ENCODE data around the gene HOXC6. TPM values are rescaled to one million over a fixed set of nuclear protein-coding genes. Genes with fewer than 3 reads are reported as not detected.

The HOXC6 gene
- total RNA-seq, 2 donors from 2014 or later: 0.15 TPM; not detected in 1

DNA sequence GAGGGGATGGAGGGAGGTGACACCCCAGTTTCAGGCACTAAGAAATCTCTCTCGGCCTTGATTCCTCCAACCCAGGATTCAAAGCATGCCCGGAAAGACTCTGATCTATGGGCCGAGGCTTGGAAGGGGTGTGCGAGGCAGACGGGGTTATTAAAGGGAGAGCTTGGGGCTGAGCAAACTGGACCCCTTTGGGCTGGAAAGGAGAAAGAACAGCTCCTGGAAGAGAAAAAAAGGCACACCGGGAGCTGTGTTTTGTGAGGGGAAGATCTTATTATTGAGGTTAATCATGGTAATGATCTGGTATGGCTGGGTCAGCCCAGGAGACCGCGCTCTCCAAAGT is 19.7 kb downstream of the HOXC6 start:
- H3K27me3 ChIP-seq: peaks cover 83% of the 10 kb centered on the region
- intact Hi-C loops (cut with DNase I): no loop called here
- no peak overlapping the region for H3K27ac ChIP-seq
- no peaks in the 10 kb centered on the region for H3K4me1 ChIP-seq
- H3K9ac ChIP-seq (ENCODE audit: low read depth in 2 of 2, low read length in 2 of 2): no peak overlapping the region
- H3K36me3 ChIP-seq: no peaks in the 10 kb centered on the region
- H3K4me3 ChIP-seq: no peak overlapping the region
- DNase-seq: no peak
- TF ChIP-seq, protein P1, sequence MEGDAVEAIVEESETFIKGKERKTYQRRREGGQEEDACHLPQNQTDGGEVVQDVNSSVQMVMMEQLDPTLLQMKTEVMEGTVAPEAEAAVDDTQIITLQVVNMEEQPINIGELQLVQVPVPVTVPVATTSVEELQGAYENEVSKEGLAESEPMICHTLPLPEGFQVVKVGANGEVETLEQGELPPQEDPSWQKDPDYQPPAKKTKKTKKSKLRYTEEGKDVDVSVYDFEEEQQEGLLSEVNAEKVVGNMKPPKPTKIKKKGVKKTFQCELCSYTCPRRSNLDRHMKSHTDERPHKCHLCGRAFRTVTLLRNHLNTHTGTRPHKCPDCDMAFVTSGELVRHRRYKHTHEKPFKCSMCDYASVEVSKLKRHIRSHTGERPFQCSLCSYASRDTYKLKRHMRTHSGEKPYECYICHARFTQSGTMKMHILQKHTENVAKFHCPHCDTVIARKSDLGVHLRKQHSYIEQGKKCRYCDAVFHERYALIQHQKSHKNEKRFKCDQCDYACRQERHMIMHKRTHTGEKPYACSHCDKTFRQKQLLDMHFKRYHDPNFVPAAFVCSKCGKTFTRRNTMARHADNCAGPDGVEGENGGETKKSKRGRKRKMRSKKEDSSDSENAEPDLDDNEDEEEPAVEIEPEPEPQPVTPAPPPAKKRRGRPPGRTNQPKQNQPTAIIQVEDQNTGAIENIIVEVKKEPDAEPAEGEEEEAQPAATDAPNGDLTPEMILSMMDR (IDR thresholded peaks at IDR 0.05): no peak
- H3K9me3 ChIP-seq: no peaks in the 10 kb centered on the region

DNA sequence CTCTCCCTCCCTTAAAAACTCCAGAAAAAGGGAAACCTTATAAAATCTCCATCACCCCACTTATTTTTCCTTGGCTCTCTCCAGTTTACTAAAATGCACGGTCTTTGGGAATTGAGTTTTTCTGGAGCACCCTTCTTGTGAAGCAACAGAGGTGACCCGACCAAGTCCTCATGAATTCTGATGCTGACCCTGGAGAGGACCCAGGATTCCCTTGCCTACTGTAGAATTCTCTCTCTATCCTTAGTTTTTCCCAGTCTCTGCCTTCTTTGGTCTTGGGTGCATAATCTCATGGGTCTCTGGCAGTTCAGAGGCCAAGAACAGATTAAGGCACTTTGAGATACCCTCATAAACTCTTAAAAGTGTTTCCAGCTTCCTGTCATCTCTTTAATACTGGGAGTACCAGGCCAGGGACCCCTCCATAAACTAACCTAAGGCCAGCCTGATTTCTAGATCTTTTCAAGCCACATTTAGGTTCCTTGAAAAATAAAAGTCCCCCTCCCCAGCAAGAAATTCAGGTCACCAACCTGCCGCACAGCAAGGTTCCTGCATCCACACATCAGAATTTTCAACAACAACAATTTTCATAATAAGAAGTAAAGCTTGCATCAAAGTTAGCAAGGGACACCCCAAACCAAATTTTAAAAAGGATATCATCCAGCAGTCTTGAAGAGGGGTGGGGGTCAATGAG is 20.3 kb downstream of the HOXC6 start:
- Histone ChIP-seq H3K36me3 (no peaks in the 10 kb centered on the region), H3K9me3 (no peaks in the 10 kb centered on the region), H3K9ac (ENCODE audit: low read depth in 2 of 2, low read length in 2 of 2) (no peak overlapping the region), H3K27ac (no peak overlapping the region), H3K4me1 (no peaks in the 10 kb centered on the region), H3K27me3 (peaks cover 89% of the 10 kb centered on the region), H3K4me3 (no peak overlapping the region)
- no peak for DNase-seq
- TF ChIP-seq, protein P1 (IDR thresholded peaks at IDR 0.05): no peak
- intact Hi-C loops (cut with DNase I): no loop called here

DNA sequence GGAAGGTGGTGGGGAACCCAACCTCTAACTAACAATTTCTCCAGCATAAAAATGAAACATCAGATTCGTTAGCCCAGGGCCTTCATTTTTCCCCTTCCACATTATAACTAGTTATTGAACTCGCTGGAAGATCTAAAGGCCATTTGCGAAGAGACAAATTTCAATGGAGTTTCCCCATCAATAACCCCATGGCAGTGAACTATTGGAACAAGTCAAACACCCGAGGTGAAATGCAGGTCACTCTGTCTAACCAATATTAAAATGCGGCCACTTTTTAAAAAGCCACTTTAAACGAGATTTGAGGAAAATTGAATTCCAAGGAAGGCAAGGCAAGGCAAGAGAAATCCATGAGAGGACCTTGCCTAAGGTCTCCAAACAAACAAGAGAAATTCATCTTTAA is 20.9 kb downstream of the HOXC6 start:
- Histone ChIP-seq H3K9ac (ENCODE audit: low read depth in 2 of 2, low read length in 2 of 2) (no peak overlapping the region), H3K27ac (no peak overlapping the region), H3K27me3 (peaks cover 93% of the 10 kb centered on the region), H3K36me3 (no peaks in the 10 kb centered on the region), H3K4me3 (no peak overlapping the region), H3K9me3 (no peaks in the 10 kb centered on the region), H3K4me1 (no peaks in the 10 kb centered on the region)
- TF ChIP-seq, protein P1 (IDR thresholded peaks at IDR 0.05): no peak
- intact Hi-C loops (cut with DNase I): no loop called here
- no peak for DNase-seq

DNA sequence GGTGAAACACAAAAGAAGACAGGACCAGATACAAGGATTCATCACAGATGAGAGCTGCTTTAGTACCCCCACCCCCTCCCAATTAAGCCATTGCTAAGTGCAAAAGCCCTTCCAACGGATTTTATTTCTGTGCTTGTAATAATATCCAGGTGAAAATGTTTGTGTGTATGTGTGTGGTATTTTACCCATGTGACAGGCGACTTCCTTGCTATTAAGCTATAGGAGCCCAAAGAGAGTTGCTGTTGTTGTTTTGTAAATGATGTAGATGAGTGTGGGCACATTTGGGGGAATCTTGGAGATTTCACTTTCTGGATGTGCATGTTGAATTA is 22.2 kb downstream of the HOXC6 start:
- H3K4me1 ChIP-seq: no peaks in the 10 kb centered on the region
- intact Hi-C loops (cut with DNase I): no loop called here

DNA sequence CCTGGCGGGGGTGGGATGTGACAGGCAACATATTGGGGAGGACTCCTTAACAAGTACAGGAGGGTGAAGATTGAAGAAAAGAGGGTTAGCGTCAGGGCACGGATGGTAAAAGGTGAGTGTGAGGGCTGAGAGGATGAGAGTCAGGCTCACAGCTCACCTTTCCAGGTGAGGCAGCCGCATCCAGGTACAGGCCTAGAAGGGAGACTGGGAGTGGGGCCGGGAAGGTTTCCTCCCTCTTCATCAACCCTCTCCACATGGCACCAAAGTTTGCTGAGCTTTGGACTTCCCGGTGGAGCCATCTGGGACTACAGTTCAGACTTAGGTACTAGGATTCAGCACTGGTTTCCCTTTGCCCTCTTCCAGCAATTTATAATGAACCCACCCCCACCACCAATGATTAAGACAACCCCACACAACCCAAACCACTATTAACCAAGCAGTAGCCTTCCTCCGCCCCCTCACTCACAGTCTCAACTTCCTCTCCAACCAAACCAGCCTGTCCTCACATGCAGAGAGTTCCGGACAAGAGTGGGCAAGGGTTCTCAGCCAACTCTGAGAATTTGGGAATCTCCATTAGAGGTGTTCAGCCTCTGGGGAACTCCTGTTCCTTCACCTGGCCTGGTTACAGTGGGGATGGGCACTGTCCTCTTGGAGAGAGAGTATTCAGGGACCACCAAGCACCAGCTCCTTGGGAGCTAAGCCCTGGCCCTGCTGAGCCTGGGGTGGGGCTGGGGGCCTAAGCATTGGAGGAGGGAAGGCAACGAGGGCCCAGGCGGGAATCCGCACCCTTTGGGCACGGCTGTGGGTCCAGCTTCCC is 23.0 kb downstream of the HOXC6 start:
- H3K9ac ChIP-seq (ENCODE audit: low read depth in 2 of 2, low read length in 2 of 2): no peak overlapping the region
- H3K9me3 ChIP-seq: no peaks in the 10 kb centered on the region
- no peak overlapping the region for H3K4me3 ChIP-seq
- H3K36me3 ChIP-seq: no peaks in the 10 kb centered on the region
- intact Hi-C loops (cut with DNase I): no loop called here
- no peaks in the 10 kb centered on the region for H3K4me1 ChIP-seq
- DNase-seq: no peak
- peaks cover 87% of the 10 kb centered on the region for H3K27me3 ChIP-seq
- no peak overlapping the region for H3K27ac ChIP-seq
- TF ChIP-seq, protein P1 (IDR thresholded peaks at IDR 0.05): no peak

More for the DNA sequence above, 22.2 kb downstream of the HOXC6 start:
- Histone ChIP-seq H3K4me3 (no peak overlapping the region), H3K36me3 (no peaks in the 10 kb centered on the region), H3K27me3 (peaks cover 88% of the 10 kb centered on the region), H3K9ac (ENCODE audit: low read depth in 2 of 2, low read length in 2 of 2) (no peak overlapping the region), H3K9me3 (no peaks in the 10 kb centered on the region), H3K27ac (no peak overlapping the region)
- TF ChIP-seq, protein P1 (IDR thresholded peaks at IDR 0.05): no peak
- DNase-seq: no peak

All from colonic mucosa (tissue), 4 donors.